ENCODE measurements around the gene VPS54.

- TF ChIP-seq CTCF (IDR thresholded peaks at IDR 0.05) (no peak), POLR2A (IDR thresholded peaks at IDR 0.05) (no peak), EP300 (IDR thresholded peaks at IDR 0.05) (no peak)
Measured at GRCh38 chr2:63942788-63943187, 76.4 kb downstream of the VPS54 start.

Data from tibial nerve (tissue), 4 donors.